Measurements from ENCODE around the gene TMEM147.
"Not testable (repeated sequence)": the region's sequence is repeated elsewhere in the genome, so short reads cannot be mapped to it uniquely, and the experiment has no call there.

The TMEM147 gene

GRCh38 chr19:35585848-35586247 lies 40.4 kb downstream of the TMEM147 start, which contains the start of gene PMIS2:
PMIS2 (plus strand) TSS chr19:35586173; CDS start chr19:35586260, 87 bp downstream.
- Histone ChIP-seq H3K36me3 (ENCODE audit: control insufficient read depth, insufficient read depth, low read length) (no peaks in the 10 kb centered on the region), H3K4me3 (ENCODE audit: insufficient read depth, low read depth, low read length) (no peak within 1 kb of the TSS), H3K27me3 (ENCODE audit: control insufficient read depth, insufficient read depth, low read length, poor library complexity, severe bottlenecking) (peaks cover 8% of the 10 kb centered on the region), H3K27ac (ENCODE audit: insufficient read depth, low read depth, low read length, poor library complexity, severe bottlenecking) (no peak within 1 kb of the TSS), H3K9me3 (ENCODE audit: control insufficient read depth, low read length) (no peaks in the 10 kb centered on the region), H3K4me1 (ENCODE audit: control insufficient read depth, insufficient read depth, low read length) (no peaks in the 10 kb centered on the region)
- WGBS, 2 experiments, result 81 to 83% methylated on average over 16 of the region's 16 CpGs

- H3K9me3 ChIP-seq (ENCODE audit: control insufficient read depth, low read length), result no peaks in the 10 kb centered on the region
- no peak overlapping the region for H3K27ac ChIP-seq (ENCODE audit: insufficient read depth, low read depth, low read length, poor library complexity, severe bottlenecking)
- H3K27me3 ChIP-seq (ENCODE audit: control insufficient read depth, insufficient read depth, low read length, poor library complexity, severe bottlenecking), result peaks cover 8% of the 10 kb centered on the region
- 58 to 75% methylated on average over 1 of the region's 1 CpG for WGBS, 2 experiments
- H3K4me1 ChIP-seq (ENCODE audit: control insufficient read depth, insufficient read depth, low read length), result no peaks in the 10 kb centered on the region
- no peak overlapping the region for H3K4me3 ChIP-seq (ENCODE audit: insufficient read depth, low read depth, low read length)
- H3K36me3 ChIP-seq (ENCODE audit: control insufficient read depth, insufficient read depth, low read length), result no peaks in the 10 kb centered on the region
Measured at GRCh38 chr19:35587321-35587720, 41.9 kb downstream of the TMEM147 start.

GRCh38 chr19:35590875-35591274 lies 45.4 kb downstream of the TMEM147 start:
- no peaks in the 10 kb centered on the region for H3K36me3 ChIP-seq (ENCODE audit: control insufficient read depth, insufficient read depth, low read length)
- no peak overlapping the region for H3K27ac ChIP-seq (ENCODE audit: insufficient read depth, low read depth, low read length, poor library complexity, severe bottlenecking)
- no peaks in the 10 kb centered on the region for H3K4me1 ChIP-seq (ENCODE audit: control insufficient read depth, insufficient read depth, low read length)
- 91 to 92% methylated on average over 2 to 3 of the region's 3 CpGs for WGBS, 2 experiments
- no peak overlapping the region for H3K4me3 ChIP-seq (ENCODE audit: insufficient read depth, low read depth, low read length)
- no peaks in the 10 kb centered on the region for H3K9me3 ChIP-seq (ENCODE audit: control insufficient read depth, low read length)
- H3K27me3 ChIP-seq (ENCODE audit: control insufficient read depth, insufficient read depth, low read length, poor library complexity, severe bottlenecking), result no peaks in the 10 kb centered on the region

GRCh38 chr19:35592226-35592625 lies 46.8 kb downstream of the TMEM147 start:
- Histone ChIP-seq H3K9me3 (ENCODE audit: control insufficient read depth, low read length) (no peaks in the 10 kb centered on the region), H3K36me3 (ENCODE audit: control insufficient read depth, insufficient read depth, low read length) (no peaks in the 10 kb centered on the region), H3K4me1 (ENCODE audit: control insufficient read depth, insufficient read depth, low read length) (no peaks in the 10 kb centered on the region), H3K27me3 (ENCODE audit: control insufficient read depth, insufficient read depth, low read length, poor library complexity, severe bottlenecking) (no peaks in the 10 kb centered on the region), H3K27ac (ENCODE audit: insufficient read depth, low read depth, low read length, poor library complexity, severe bottlenecking) (no peak overlapping the region), H3K4me3 (ENCODE audit: insufficient read depth, low read depth, low read length) (no peak overlapping the region)
- 38 to 40% methylated on average over 8 of the region's 8 CpGs for WGBS, 2 experiments

GRCh38 chr19:35595026-35595425 lies 49.6 kb downstream of the TMEM147 start:
- not testable (repeated sequence) for H3K36me3 ChIP-seq (ENCODE audit: control insufficient read depth, insufficient read depth, low read length); H3K4me3 ChIP-seq (ENCODE audit: insufficient read depth, low read depth, low read length); H3K4me1 ChIP-seq (ENCODE audit: control insufficient read depth, insufficient read depth, low read length); H3K27me3 ChIP-seq (ENCODE audit: control insufficient read depth, insufficient read depth, low read length, poor library complexity, severe bottlenecking); H3K9me3 ChIP-seq (ENCODE audit: control insufficient read depth, low read length); H3K27ac ChIP-seq (ENCODE audit: insufficient read depth, low read depth, low read length, poor library complexity, severe bottlenecking)
- 84 to 85% methylated on average over 3 of the region's 3 CpGs for WGBS, 2 experiments

GRCh38 chr19:35595928-35596327 lies 50.5 kb downstream of the TMEM147 start:
- H3K4me3 ChIP-seq (ENCODE audit: insufficient read depth, low read depth, low read length), result no peak overlapping the region
- no peak overlapping the region for H3K27ac ChIP-seq (ENCODE audit: insufficient read depth, low read depth, low read length, poor library complexity, severe bottlenecking)
- H3K4me1 ChIP-seq (ENCODE audit: control insufficient read depth, insufficient read depth, low read length), result no peaks in the 10 kb centered on the region
- no peaks in the 10 kb centered on the region for H3K27me3 ChIP-seq (ENCODE audit: control insufficient read depth, insufficient read depth, low read length, poor library complexity, severe bottlenecking)
- WGBS, 2 experiments, result 78 to 100% methylated on average over 1 of the region's 1 CpG
- H3K36me3 ChIP-seq (ENCODE audit: control insufficient read depth, insufficient read depth, low read length), result no peaks in the 10 kb centered on the region
- no peaks in the 10 kb centered on the region for H3K9me3 ChIP-seq (ENCODE audit: control insufficient read depth, low read length)

GRCh38 chr19:35596366-35596999 lies 51.1 kb downstream of the TMEM147 start:
- no peaks in the 10 kb centered on the region for H3K4me1 ChIP-seq (ENCODE audit: control insufficient read depth, insufficient read depth, low read length)
- no peaks in the 10 kb centered on the region for H3K36me3 ChIP-seq (ENCODE audit: control insufficient read depth, insufficient read depth, low read length)
- H3K4me3 ChIP-seq (ENCODE audit: insufficient read depth, low read depth, low read length), result no peak overlapping the region
- no peak overlapping the region for H3K27ac ChIP-seq (ENCODE audit: insufficient read depth, low read depth, low read length, poor library complexity, severe bottlenecking)
- no peaks in the 10 kb centered on the region for H3K9me3 ChIP-seq (ENCODE audit: control insufficient read depth, low read length)
- H3K27me3 ChIP-seq (ENCODE audit: control insufficient read depth, insufficient read depth, low read length, poor library complexity, severe bottlenecking), result no peaks in the 10 kb centered on the region
- WGBS, 2 experiments, result 88 to 90% methylated on average over 4 of the region's 4 CpGs

Measured in ectodermal cell (in vitro differentiated cells).